ENCODE data around the gene HOXA7. TPM values are rescaled to one million over a fixed set of nuclear protein-coding genes. Genes with fewer than 3 reads are reported as not detected.

HOXA7 gene
- total RNA-seq, 2 donors from 2014 or later = not detected

DNA sequence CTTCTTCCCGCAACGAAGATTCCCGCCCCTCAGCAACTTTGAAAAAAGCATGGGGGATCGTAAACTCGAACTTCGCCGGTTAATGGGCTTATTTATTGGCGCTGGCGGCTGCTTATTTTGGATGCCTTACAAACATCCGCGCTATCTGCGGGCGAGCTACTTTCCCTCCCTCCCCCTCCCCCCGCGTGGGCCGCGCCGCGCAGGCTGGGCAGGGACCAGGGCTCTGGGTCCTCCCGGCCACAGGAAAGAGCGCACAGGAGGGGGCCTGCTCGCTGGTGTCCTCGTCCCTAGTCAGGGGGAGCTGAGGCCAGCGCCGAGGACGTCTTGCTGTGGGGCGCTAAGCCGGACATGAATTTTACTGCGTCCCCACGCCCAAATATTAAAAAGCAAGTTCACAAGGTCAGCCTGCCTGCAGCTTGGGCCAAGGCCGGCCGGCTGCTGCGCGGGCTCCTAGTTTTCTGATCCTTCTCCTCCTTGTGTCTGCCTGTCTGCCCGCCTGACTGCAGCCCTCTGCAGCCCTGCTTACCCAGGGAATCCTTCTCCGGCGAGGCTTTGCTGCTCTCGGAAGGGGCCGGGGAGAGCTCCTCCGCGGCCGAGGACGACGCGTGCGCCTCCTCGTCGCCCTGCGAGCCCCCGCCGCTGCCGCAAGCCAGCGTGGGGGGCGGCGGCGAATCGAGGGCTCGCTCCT is 16.5 kb upstream of the HOXA7 start:
- peaks cover 14% of the 10 kb centered on the region for H3K4me1 Mint-ChIP-seq
- no peaks in the 10 kb centered on the region for H3K9me3 Mint-ChIP-seq
- peak overlapping the region; percentile 51 for H3K4me3 Mint-ChIP-seq
- H3K27me3 Mint-ChIP-seq = peaks cover 50% of the 10 kb centered on the region
- peak; percentile 26 for ATAC-seq (replicated peaks)
- H3K27ac Mint-ChIP-seq = no peak overlapping the region
- peaks cover 16% of the 10 kb centered on the region for H3K36me3 Mint-ChIP-seq (ENCODE audit: low read depth)

DNA sequence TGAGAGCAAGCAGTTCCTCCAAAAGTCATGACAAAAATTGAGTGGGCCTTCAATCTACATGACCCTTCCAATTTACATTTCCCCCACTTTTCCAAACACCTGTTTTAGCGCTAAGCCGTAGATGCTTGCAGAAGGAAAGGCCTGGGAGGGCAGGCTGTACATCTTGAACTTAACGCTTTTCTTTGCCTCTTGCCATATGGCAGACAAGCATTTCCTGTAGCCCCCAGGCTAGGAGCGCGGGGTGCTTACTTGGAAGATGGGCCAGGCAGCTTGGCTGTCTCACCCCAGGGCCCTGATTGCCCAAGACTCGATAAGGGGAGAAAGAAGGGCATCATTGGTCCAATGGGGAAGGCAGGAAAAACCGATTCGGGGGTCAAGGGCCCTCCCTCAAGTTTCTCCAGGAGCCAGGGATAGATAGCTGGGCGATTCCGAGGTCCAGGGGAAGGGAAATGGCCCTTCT is 15.9 kb upstream of the HOXA7 start:
- H3K36me3 Mint-ChIP-seq (ENCODE audit: low read depth) = peaks cover 16% of the 10 kb centered on the region

DNA sequence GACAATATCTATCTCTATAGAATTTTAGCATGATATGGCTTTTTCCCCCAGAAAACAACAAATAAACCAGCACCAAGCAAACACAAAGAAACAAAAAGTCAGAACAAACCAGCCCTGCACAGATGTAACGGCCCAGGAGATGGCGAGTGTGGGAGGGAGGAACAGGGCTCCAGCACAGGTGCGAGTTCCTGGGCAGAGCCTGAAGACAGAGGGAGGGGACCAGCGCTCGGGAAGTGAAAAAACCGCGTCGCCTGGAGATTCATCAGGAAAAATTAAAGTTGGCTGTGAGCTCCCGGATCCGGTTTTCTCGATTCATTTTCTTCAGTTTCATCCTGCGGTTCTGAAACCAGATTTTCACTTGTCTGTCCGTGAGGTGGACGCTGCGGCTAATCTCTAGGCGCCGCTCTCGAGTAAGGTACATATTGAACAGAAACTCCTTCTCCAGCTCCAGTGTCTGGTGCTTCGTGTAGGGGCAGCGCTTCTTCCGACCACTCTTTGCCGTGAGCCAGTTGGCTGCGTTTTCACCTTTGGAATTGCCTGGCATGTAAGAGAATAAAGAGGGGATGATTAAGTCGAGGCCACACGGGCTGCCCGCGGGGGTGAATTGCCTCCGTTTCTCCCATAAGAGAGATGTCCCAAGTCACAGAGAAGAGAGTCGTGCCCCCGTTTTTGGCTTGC is 15.3 kb upstream of the HOXA7 start:
- Mint-ChIP-seq H3K4me3 (peak overlapping the region; percentile 51), H3K4me1 (peaks cover 14% of the 10 kb centered on the region), H3K9me3 (no peaks in the 10 kb centered on the region), H3K27ac (peak overlapping the region; percentile 46), H3K27me3 (peaks cover 56% of the 10 kb centered on the region), H3K36me3 (ENCODE audit: low read depth) (peaks cover 16% of the 10 kb centered on the region)
- ATAC-seq (replicated peaks) = no peak

More for the DNA sequence above, 15.9 kb upstream of the HOXA7 start:
- H3K27ac Mint-ChIP-seq = peak overlapping the region; percentile 46
- peaks cover 50% of the 10 kb centered on the region for H3K27me3 Mint-ChIP-seq
- peak overlapping the region; percentile 51 for H3K4me3 Mint-ChIP-seq
- H3K9me3 Mint-ChIP-seq = no peaks in the 10 kb centered on the region
- H3K4me1 Mint-ChIP-seq = peaks cover 14% of the 10 kb centered on the region
- ATAC-seq (replicated peaks) = no peak

DNA sequence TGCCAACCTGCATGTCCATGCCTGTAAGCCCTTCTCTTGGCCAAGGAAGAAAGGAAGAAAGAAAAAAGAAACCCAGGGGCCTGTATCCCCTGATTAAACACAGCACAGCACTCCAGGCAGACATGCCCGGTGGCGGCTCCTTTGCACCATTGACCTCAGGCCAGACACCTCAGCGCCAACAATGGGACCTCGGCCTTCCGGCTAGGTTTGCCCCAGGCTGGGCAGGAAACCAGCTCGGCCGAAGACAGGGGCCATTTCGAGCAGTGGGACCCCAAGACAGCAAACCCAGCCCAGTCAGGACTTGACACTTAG is 14.8 kb upstream of the HOXA7 start:
- Mint-ChIP-seq H3K36me3 (ENCODE audit: low read depth) (peaks cover 16% of the 10 kb centered on the region), H3K4me1 (peaks cover 14% of the 10 kb centered on the region), H3K27ac (no peak overlapping the region), H3K4me3 (no peak overlapping the region), H3K27me3 (peaks cover 56% of the 10 kb centered on the region), H3K9me3 (no peaks in the 10 kb centered on the region)
- ATAC-seq (replicated peaks) = no peak

DNA sequence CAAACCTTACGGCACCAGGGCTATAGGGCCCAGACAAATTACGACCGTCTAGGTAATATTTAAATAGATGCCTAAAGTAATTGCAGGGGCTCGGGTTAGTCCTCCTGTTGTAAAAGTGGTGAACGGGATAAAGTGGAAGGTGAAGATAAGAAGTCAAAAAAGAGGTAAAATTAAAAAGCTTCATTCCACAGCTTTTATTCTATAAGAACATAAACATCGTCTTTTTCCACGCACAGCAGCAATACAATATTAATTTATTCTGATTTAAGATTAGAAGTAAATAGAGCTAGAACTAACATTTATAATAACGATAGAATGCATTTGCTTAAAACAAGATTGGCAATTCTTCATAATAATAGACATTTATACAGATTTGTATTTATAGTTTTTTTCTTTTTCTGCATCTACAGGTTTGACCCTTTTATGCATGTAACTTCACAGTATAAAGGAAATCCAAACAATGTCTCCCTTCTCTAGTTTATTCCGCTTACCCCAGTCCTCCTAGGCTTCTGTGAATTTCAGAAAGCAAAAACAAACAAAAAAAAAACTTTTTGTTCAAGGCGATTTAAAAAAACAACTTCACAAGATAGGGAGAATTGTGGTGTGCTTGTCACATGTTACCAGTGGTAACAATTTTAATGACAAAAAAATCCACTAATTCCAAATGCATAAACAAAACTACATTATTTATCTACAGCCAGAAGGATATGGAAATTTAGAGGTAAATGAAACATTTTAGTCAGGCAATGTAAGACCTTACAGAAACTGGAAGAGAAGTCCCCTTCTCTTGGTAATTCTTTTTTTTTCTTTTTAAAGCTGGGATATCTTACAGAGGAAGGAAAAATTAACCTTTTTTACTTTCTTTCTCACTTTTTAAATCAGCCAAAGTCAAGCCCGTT is 14.2 kb upstream of the HOXA7 start:
- Mint-ChIP-seq H3K9me3 (no peaks in the 10 kb centered on the region), H3K4me3 (no peak overlapping the region), H3K27ac (no peak overlapping the region), H3K36me3 (ENCODE audit: low read depth) (peaks cover 19% of the 10 kb centered on the region), H3K4me1 (peaks cover 16% of the 10 kb centered on the region), H3K27me3 (peaks cover 55% of the 10 kb centered on the region)
- no peak for ATAC-seq (replicated peaks)

DNA sequence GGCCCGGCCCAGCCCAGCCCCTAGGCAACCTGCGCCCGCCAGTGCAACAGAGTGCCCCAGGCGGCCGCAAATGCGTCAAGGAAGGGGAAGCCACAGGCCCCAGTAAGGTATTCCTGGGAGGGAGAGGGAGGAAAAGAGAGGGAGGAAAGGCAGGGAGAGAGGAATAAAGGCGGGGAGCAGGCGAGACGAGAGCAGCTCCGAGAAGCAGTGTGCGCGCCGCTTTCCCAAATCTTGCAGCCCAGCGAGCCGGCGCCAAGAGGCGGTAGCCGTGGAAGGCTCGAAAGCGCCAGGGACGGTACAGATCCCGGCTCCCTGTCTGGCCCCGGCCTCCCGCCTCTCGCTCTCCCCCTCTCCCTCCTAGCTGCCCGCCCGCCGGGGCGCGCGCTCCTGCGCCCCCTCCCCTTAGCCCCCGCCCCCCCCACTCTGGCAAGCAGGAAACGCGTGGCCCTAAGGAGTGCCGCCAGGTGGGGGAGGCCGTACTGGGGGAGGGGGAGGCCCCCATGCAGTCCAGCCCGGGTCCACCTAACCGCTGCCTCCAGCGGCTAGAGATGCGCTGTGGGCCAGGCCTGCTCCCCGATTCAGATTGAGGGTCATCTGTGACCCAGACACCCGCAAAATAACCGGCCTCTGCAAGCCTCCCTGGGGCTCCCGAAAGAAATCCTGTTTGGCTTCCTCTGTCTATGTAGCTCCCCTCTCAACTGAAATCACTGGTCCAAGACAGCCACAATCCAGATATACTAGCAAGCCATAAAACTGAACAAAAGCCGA is 13.4 kb upstream of the HOXA7 start:
- H3K27ac Mint-ChIP-seq = no peak overlapping the region
- no peak overlapping the region for H3K4me3 Mint-ChIP-seq
- H3K27me3 Mint-ChIP-seq = peaks cover 50% of the 10 kb centered on the region
- ATAC-seq (replicated peaks) = no peak
- H3K4me1 Mint-ChIP-seq = peaks cover 18% of the 10 kb centered on the region
- no peaks in the 10 kb centered on the region for H3K9me3 Mint-ChIP-seq
- H3K36me3 Mint-ChIP-seq (ENCODE audit: low read depth) = peaks cover 22% of the 10 kb centered on the region

DNA sequence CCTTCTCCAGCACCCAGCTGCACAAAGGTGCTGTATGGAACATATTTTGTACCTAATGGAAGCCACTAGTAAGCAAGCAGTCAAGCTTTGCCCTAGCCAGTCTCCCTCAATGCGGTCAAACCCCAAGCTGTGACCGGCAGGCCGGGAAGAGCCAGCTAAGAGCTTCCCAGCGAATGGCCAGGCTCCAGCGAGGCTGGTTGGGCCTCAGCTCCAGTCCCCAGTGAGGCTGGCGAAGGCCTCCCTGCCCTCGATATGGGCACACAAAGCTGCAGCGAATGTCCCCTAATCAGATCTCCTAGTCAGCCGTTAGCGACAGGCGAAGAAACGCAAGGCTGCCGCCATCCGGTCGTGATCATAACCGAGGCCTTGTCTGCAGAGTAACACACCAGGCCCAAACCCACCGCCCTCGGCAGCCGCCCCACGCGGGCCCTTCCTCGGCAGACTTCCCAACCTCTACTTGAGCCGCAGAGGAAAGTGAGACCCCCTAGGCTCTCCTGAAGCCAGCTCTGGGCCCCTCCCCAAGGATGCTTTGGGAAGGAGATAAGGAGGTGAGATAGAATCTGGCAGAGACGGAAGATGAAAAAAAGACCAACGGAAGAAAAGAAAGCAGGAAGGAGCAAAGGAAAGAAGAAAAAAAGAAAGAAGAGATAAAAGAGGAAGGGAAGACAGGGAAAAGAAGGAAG is 11.9 kb upstream of the HOXA7 start:
- no peak for ATAC-seq (replicated peaks)
- peaks cover 57% of the 10 kb centered on the region for H3K27me3 Mint-ChIP-seq
- H3K36me3 Mint-ChIP-seq (ENCODE audit: low read depth) = peaks cover 22% of the 10 kb centered on the region
- no peaks in the 10 kb centered on the region for H3K9me3 Mint-ChIP-seq
- H3K27ac Mint-ChIP-seq = no peak overlapping the region
- H3K4me3 Mint-ChIP-seq = no peak overlapping the region
- H3K4me1 Mint-ChIP-seq = peaks cover 18% of the 10 kb centered on the region

DNA sequence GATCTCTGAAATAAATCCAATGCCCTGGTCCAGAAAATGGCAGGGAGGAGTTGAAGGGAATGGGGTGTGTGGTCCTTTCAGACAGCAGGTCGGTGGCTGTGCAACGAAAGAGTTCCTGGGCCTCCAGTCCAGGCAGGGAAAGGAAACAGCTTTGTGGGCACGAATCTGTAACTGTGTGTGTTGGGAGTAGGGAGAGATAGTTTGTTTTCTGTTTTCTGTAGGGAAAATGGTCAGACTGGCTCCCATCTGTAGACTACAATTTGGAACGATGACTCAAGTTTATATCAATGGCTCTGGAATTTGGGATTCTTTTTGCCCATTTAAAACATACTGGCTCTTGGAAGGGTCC is 11.4 kb upstream of the HOXA7 start:
- Mint-ChIP-seq H3K4me3 (no peak overlapping the region), H3K27me3 (peaks cover 63% of the 10 kb centered on the region), H3K9me3 (no peaks in the 10 kb centered on the region), H3K27ac (no peak overlapping the region), H3K36me3 (ENCODE audit: low read depth) (peaks cover 22% of the 10 kb centered on the region), H3K4me1 (peaks cover 18% of the 10 kb centered on the region)
- ATAC-seq (replicated peaks) = no peak

DNA sequence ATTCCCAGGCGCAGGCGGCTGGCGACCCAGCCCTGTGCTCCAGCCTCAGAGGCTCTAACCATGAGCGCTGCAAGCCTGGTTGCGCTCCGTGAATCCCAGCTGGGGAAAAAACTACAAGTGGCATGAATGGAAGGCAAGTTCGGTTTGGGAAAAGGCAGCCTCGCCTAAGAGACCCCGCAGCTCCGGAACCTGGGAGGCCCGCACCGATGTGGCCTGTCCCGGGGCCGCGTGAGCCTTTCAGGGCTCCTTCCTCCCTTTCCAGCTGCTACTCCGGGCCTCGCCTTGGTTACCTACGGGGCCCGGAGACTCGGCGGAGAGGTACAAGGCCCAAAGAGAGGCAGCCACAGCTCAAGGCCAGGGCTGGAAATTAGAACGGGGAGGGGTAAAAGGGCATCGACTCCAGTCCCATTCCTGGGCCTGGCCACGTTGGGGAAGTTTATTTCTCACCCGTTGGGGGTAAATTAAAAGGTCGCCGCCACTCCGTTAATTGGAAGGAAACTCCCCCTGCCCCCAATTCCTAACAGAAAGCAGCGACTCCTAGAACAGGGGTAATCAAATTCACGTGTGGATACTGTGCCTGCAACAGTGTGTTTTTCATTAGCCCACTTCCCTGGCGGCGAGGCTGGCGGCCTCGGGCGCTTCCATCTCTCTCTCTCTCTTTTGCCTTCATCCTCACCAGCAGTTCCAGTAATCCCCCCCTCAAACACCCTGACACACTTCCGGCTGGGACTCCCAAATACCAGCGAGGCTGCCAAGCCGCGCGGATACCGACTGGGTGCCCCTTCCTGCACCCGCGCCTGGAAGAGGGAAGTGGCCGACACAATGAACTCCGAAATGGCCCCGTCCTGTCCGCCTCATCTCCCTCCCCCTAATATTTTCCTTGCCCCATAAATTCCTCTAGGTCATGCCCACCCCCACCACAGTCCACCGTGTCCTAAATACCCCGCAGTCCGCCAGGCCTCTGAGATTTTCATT is 10.3 kb upstream of the HOXA7 start:
- Mint-ChIP-seq H3K36me3 (ENCODE audit: low read depth) (peaks cover 16% of the 10 kb centered on the region), H3K4me3 (no peak overlapping the region), H3K27me3 (peaks cover 65% of the 10 kb centered on the region), H3K4me1 (peaks cover 11% of the 10 kb centered on the region), H3K27ac (no peak overlapping the region), H3K9me3 (no peaks in the 10 kb centered on the region)
- no peak for ATAC-seq (replicated peaks)

DNA sequence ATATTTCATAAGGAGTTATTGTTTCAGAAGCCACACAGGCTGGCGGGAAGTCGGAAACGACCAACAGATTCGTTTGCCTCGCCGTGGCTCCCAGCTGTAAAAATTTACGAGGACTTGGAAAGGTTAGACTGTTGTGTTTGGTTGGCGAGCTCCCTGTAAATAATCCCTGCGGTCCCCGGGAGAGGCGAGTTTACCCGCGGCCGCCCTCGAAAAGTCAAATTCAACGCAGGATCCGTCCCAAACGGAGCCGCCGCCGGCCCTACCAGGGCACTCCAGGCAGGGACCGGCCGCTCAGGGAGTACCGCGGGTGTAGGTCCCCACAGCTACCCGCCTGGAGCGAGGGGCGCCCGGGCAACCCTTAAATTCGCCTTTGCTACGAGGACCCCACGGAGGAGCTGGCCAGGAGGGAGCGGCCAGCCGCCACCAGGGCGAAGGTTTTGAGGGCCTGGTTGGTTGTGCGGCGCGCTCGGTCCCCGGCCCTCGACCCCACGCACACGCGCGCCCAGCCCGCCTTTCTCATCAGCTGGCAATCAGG is 9.6 kb upstream of the HOXA7 start:
- no peaks in the 10 kb centered on the region for H3K9me3 Mint-ChIP-seq
- peaks cover 57% of the 10 kb centered on the region for H3K27me3 Mint-ChIP-seq
- peak overlapping the region; percentile 25 for H3K4me3 Mint-ChIP-seq
- peaks cover 15% of the 10 kb centered on the region for H3K36me3 Mint-ChIP-seq (ENCODE audit: low read depth)
- peaks cover 10% of the 10 kb centered on the region for H3K4me1 Mint-ChIP-seq
- no peak for ATAC-seq (replicated peaks)
- no peak overlapping the region for H3K27ac Mint-ChIP-seq

DNA sequence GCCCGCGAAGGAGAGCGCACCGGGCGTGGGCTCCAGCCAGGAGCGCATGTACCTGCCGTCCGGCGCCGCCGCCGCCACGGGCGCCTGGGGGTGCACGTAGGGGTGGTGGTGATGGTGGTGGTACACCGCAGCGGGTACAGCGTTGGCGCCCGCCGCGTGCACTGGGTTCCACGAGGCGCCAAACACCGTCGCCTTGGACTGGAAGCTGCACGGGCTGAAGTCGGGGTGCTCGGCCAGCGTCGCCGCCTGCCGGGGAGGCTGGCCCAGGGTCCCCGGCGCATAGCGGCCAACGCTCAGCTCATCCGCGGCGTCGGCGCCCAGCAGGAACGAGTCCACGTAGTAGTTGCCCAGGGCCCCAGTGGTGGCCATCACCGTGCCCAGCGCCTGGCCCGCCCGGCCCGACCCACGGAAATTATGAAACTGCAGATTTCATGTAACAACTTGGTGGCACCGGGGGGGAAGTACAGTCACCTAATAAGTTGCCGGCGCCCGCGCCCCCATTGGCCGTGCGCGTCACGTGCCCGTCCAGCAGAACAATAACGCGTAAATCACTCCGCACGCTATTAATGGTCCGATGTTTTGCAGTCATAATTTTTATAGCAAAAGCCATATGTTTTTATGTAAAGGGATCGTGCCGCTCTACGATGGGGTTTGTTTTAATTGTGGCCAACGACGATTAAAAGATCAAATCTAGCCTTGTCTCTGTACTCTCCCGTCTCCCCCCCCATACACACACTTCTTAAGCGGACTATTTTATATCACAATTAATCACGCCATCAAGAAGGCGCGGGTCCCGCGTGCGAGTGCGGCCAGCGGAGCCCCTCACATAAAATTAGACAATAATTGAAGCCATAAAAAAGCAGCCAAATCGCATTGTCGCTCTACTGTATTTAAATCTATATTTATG is 8.9 kb upstream of the HOXA7 start, which contains the start of gene HOXA9:
Gene HOXA9 (minus strand): TSS at position 449 of the 907 bp plus-strand sequence. CDS start 80 bp downstream, at position 369.
- no peak for ATAC-seq (replicated peaks)
- peaks cover 10% of the 10 kb centered on the region for H3K4me1 Mint-ChIP-seq
- H3K4me3 Mint-ChIP-seq = peak within 1 kb of the TSS; percentile 25
- no peaks in the 10 kb centered on the region for H3K9me3 Mint-ChIP-seq
- no peak within 1 kb of the TSS for H3K27ac Mint-ChIP-seq
- H3K36me3 Mint-ChIP-seq (ENCODE audit: low read depth) = peaks cover 15% of the 10 kb centered on the region
- peaks cover 51% of the 10 kb centered on the region for H3K27me3 Mint-ChIP-seq

Measured in activated T-helper 17 cell treated with anti-CD3 and anti-CD28 coated beads, Interleukin-2, amount 50 U/mL, for 72 hours (primary cell).